OCI-LY1 (cell line): Measurements from ENCODE around the gene RAB7A.

Experiments
- H2AFZ ChIP-seq: fragments of 200-600 bp; sonication (generic), shearing (Covaris generic); 2 replicates; pipeline ENCODE4 v1.6.0; 2014; ENCODE audit warnings: antibody characterized with exemption, mild to moderate bottlenecking, low read length
- H3F3A ChIP-seq: fragments of 200-600 bp; sonication (generic), shearing (Covaris generic); 2 replicates; pipeline ENCODE4 v1.6.0; 2014; ENCODE audit warnings: mild to moderate bottlenecking, antibody characterized with exemption, low read length, moderate library complexity; ENCODE audit not compliant: insufficient read depth
- H3K27ac ChIP-seq: fragments of 200-600 bp; sonication (generic); 2 replicates; pipeline ENCODE4 v1.5.1; 2014; ENCODE audit warnings: low read length, mixed run types, mild to moderate bottlenecking, low read depth; ENCODE audit not compliant: poor library complexity, severe bottlenecking
- H3K27me3 ChIP-seq: fragments of 200-600 bp; sonication (generic); 2 replicates; pipeline ENCODE4 v1.6.0; 2014; ENCODE audit warnings: antibody characterized with exemption, mild to moderate bottlenecking, low read length, moderate library complexity; ENCODE audit not compliant: insufficient read depth
- H3K36me3 ChIP-seq: fragments of 200-600 bp; sonication (generic); 2 replicates; pipeline ENCODE4 v1.6.1; 2014; ENCODE audit warnings: mild to moderate bottlenecking, antibody characterized with exemption, low read length, moderate library complexity, mixed read lengths; ENCODE audit not compliant: insufficient read depth
- H3K4me1 ChIP-seq: fragments of 200-600 bp; sonication (generic); 2 replicates; pipeline ENCODE4 v1.5.1; 2014; ENCODE audit warnings: mild to moderate bottlenecking, low read length, moderate library complexity; ENCODE audit not compliant: insufficient read depth, severe bottlenecking
- H3K4me2 ChIP-seq: fragments of 200-600 bp; sonication (generic), shearing (Covaris generic); 2 replicates; pipeline ENCODE4 v1.6.1; 2014; ENCODE audit warnings: low read length
- H3K4me3 ChIP-seq: fragments of 200-600 bp; sonication (generic); 2 replicates; pipeline ENCODE4 v1.5.1; 2014; ENCODE audit warnings: low read length, low read depth, mild to moderate bottlenecking, mixed read lengths; ENCODE audit not compliant: poor library complexity, severe bottlenecking
- H3K79me2 ChIP-seq: fragments of 200-600 bp; shearing (Covaris generic); 2 replicates; pipeline ENCODE4 v1.6.1; 2016; ENCODE audit warnings: mixed run types, low read length, mixed read lengths; ENCODE audit not compliant: insufficient read depth
- H3K9ac ChIP-seq: fragments of 200-600 bp; sonication (generic), shearing (Covaris generic); 2 replicates; pipeline ENCODE4 v1.6.1; 2014; ENCODE audit warnings: mild to moderate bottlenecking, low read length, mixed read lengths
- H3K9me2 ChIP-seq: fragments of 200-600 bp; sonication (generic), shearing (Covaris generic); 2 replicates; pipeline ENCODE4 v1.6.1; 2014; ENCODE audit warnings: low read depth, mild to moderate bottlenecking, low read length, mixed read lengths
- H3K9me3 ChIP-seq: fragments of 200-600 bp; shearing (Covaris generic); 2 replicates; pipeline ENCODE4 v1.6.1; 2014; ENCODE audit warnings: low read length, mixed read lengths
- H4K20me1 ChIP-seq: fragments of 200-600 bp; sonication (generic), shearing (Covaris generic); 2 replicates; pipeline ENCODE4 v1.6.0; 2016; ENCODE audit warnings: mild to moderate bottlenecking, low read length; ENCODE audit not compliant: insufficient read depth
- CTCF ChIP-seq: fragments of 200-600 bp; sonication (generic), shearing (Covaris generic); IDR thresholded peaks from 2 replicates; pipeline ENCODE4 v1.5.1; 2017; ENCODE audit warnings: mild to moderate bottlenecking, antibody characterized with exemption, low read length, moderate library complexity, mixed read lengths
- EZH2 ChIP-seq: fragments of 200-600 bp; sonication (generic), shearing (Covaris generic); IDR thresholded peaks from 2 replicates; pipeline ENCODE4 v1.8.0; 2017; ENCODE audit warnings: borderline replicate concordance, mixed run types, mild to moderate bottlenecking, antibody characterized with exemption, low read length, moderate library complexity, mixed read lengths

The RAB7A gene

GRCh38 chr3:128735884-128736283 is 9.9 kb downstream of the RAB7A start:
- Histone ChIP-seq H4K20me1 (0 out of 2 replicates have a peak, but pooled peaks cover 2% of the 10 kb centered on the region), H3K27me3 (no peaks in the 10 kb centered on the region), H3K4me1 (peaks cover 11% of the 10 kb centered on the region), H3K9me2 (no peaks in the 10 kb centered on the region), H3K9ac (no peak overlapping the region), H3K9me3 (no peaks in the 10 kb centered on the region), H3F3A (no peaks in the 10 kb centered on the region), H3K27ac (no peak overlapping the region), H3K4me3 (no peak overlapping the region), H3K36me3 (peaks cover 53% of the 10 kb centered on the region), H3K4me2 (no peak overlapping the region), H3K79me2 (peaks cover 92% of the 10 kb centered on the region), H2AFZ (no peak overlapping the region)
- TF ChIP-seq EZH2 (no peak), CTCF (no peak)

DNA sequence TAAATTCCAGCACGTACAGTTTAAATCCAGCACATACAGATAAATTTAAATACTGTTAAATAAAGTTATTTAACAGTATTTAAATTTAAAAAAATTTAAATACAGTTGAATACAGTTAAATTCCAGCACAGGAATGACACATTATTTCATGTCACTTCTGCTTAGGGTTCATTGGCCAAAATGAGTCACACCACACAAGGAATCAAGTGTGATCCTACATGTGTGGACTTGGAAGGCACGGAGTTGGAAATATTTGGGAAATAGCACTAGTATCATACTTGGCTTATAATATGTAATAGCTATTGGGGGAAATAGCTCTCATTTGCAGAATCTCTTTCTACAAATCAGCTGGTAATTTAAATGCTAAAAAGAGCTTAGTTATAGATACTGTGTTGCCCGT is 10.6 kb downstream of the RAB7A start:
- Histone ChIP-seq H3K27ac (no peak overlapping the region), H4K20me1 (0 out of 2 replicates have a peak, but pooled peaks cover 2% of the 10 kb centered on the region)

DNA sequence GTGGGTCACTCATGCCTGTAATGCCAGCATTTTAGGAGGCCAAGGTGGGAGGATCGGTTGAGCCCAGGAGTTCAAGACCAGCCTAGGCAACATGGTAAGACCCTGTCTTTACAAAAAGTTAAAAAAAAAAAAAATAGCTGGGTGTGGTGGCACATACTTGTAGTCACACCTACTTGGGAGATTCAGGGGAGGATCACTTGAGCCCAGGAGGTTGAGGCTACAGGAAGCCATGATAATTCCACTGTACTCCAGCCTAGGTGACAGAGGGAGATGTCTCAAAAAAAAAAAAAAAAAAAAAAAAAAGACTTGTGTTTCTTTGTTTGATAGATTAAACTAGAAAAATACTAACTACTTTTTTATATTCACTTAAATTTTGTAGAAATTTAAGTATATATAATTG is 14.6 kb downstream of the RAB7A start:
- Histone ChIP-seq H3K4me2 (no peak overlapping the region), H3K4me3 (no peak overlapping the region), H2AFZ (no peak overlapping the region), H3K9me3 (peaks cover 5% of the 10 kb centered on the region; the same call in 1 of the 2 replicates), H3K27ac (no peak overlapping the region), H3K9ac (no peak overlapping the region), H3K9me2 (no peaks in the 10 kb centered on the region), H3F3A (no peaks in the 10 kb centered on the region), H3K79me2 (peaks cover 76% of the 10 kb centered on the region), H3K36me3 (peaks cover 86% of the 10 kb centered on the region), H3K4me1 (no peaks in the 10 kb centered on the region), H4K20me1 (0 out of 2 replicates have a peak, but pooled peaks cover 3% of the 10 kb centered on the region), H3K27me3 (no peaks in the 10 kb centered on the region)
- TF ChIP-seq CTCF = no peak
- no peak for TF ChIP-seq EZH2

More for the DNA sequence above, 10.6 kb downstream of the RAB7A start:
- Histone ChIP-seq H3K4me3 (no peak overlapping the region), H3K9ac (no peak overlapping the region), H3K27me3 (no peaks in the 10 kb centered on the region), H3K36me3 (peaks cover 53% of the 10 kb centered on the region), H3K4me2 (no peak overlapping the region), H3K9me3 (no peaks in the 10 kb centered on the region), H3F3A (no peaks in the 10 kb centered on the region), H2AFZ (no peak overlapping the region), H3K4me1 (peaks cover 11% of the 10 kb centered on the region), H3K9me2 (no peaks in the 10 kb centered on the region), H3K79me2 (peaks cover 92% of the 10 kb centered on the region)
- TF ChIP-seq CTCF (no peak), EZH2 (no peak)
